NCI-H1105 (cell line): ENCODE measurements around the gene ASCC2.
A peak's percentile ranks its signal among the peaks of the same experiment; 100 is the strongest.
"Not testable (repeated sequence)": the region's sequence is repeated elsewhere in the genome, so short reads cannot be mapped to it uniquely, and the experiment has no call there.

ENCODE experiments used
- DNase-seq: peaks from one replicate; lab custom pipeline; 2025; lab: John Stamatoyannopoulos, UW

The ASCC2 gene

DNA sequence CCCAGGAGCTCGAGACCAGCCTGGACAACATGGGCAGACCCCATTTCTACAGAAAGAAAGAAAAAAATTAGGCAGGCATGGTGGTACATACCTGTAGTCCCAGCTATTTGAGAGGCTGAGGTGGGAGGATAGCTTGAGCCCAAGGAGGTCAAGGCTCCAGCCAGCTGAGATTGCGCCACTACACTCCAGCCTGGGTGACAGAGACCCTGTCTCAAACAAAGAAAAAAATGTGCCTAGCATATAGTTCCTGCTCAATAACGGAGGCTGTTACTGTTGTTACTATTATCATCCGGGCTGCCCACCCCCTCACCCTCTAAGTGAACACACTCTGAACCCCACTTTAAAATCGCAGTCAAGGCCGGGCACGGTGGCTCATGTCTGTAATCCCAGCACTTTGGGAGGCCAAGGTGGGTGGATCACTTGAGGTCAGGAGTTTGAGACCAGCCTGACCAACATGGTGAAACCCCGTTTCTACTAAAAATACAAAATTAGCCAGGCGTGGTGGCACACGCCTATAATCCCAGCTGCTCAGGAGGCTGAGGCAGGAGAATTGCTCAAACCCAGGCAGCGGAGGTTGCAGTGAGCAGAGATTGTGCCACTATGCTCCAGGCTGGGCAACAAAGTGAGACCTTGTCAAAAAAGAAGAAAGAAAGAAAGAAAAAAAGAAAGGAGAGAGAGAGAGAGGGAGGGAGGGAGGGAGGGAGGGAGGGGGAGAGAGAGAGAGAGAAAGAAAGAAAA lies 83.2 kb downstream of the ASCC2 start:
- not testable (repeated sequence) for DNase-seq

DNA sequence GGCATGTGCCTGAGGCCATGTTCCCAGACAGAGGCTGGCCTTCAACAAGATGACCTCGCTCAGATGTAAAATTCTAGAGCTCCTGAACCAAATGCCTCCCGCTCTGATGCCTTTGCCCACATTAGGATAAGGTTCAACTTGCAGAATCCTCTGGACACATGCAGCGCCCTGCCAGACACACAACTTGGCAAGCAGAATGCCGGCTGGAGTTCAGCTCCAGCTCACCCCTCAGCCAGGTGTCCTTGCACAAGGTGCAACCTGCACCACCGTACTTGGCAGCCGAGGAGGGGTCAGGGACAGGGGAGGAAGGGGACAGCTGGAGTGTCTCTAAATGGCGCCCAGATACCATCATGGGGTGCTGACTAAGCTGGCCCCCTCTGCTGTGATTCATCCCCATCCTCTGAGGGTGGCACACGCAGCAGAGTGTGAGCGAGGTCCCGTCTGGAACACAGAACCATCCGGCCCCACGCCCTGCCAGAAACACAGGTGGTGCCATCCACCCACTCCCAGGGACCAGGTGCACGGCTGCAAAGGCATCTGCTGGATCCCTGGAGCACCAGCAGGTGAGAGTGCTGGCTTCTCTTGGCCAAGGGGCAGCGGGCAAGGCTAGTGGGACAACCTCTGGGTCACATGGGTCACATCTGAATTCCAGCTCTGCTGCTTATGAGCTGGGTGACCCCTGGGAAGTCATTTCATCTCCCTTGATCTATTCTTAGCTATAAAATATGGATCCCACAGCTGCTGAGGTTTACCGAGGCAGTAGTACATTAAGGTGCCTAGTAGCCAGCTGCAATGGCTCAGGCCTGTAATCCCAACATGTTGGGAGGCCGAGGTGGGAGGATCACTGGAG lies 84.0 kb downstream of the ASCC2 start:
- no peak for DNase-seq

DNA sequence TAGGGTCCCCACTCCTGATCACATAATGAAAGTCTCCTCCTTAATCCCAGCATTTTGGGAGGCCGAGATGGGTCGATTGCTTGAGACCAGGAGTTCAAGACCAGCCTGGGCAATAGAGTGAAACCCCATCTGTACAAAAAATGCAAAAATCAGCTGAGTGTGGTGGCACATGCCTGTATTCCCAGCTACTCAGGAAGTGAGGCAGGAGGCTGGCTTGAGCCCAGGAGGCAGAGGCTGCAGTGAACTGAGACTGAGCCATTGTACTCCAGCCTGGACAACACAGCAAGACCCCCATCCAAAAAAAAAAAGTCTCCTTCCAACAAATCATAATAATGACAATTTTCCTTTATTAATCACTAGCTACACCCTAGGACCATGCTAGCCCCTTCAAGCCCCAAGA lies 86.4 kb downstream of the ASCC2 start:
- DNase-seq, result no peak

DNA sequence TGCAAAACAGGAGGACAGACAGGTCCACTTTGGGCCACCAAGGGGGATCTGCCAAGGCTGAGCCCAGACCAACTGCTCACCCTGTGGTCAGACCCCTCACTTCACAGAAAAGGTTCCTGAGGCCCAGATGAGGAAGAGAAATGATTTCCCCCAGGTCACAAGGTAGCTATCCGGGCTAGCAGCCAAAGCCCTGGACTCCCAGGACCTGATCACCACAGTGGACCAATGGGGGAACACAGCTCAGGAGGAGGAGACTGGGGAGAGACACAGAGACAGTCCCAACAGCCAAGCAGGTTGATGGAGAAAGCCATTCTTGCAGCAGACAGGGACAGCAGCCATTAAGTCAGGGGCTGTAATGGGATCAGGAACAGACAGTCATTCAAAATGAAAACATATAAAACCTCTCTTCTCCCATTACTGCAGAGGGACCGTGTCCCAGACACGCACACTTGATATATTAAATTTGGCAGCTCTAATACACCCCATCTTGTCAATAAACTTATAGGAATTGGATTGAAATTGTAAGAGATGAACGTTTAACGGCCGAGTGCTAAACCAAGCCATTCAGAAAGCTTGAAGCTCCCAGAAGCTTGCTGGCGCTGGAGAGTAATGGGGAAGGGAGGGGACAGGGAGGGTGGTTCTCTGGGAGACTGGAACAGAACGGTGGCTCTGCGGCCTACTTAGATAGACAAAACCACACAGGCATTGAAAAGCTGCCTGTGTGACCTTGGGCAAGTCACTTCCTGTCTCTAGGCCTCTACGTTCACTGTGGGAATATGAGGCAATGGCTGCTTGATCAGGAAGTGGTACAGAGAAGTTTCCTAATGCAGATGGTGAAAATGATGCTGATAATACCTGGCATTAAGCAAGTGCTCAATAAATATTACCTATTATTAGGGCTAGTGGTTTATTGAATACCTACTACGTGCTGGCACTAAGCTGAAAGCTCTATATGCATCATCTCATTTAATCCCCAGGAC lies 87.2 kb downstream of the ASCC2 start:
- DNase-seq, result no peak

DNA sequence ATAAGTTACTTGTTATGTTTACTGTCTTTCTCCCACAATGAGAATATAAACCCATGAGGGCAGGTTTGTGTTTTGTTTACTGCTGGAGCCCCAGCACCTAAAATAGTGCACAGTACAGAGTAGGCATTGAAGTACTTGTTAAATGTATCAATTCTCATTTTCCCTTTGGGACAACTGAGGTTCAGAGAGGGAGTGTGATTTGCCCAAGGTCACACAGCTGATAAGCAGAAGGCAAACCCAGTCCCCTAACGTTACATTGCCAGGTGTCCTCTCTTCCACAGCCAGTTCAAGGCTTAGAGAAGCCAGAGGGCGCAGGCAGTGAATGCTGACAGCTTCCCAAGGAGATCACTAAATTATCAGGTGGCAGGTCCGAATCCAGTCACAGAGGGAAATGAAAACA lies 88.0 kb downstream of the ASCC2 start:
- DNase-seq, result no peak

DNA sequence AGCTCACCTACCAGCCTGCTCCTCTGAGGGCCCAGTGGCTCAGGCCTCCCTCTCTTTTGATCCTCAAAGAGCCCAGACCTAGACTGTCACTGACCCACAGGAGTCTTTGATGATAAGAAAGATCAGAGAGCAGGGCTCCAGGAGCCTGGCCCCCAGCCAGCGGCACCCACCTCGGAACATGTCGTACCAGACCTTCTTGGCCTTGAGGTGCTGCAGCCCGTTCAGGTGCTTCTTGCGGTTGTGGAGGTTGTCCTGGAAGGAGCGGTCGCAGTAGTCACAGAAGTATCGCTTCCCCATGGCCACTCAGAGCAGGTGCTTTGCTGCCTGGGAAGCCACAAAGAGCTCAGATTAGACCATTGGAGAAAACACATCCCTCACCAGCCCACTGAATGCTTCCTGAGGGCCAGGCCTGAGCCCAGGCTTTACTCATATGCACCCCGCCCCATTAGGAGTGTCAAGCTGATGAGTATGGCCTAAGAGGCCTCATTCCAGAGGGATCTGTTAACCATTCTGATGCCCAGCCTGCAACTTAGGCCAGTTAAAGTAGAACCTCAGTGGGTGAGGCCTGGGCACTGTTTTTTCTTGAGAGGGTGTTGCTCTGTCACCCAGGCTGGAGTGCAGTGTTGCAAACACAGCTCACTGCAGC lies 89.7 kb downstream of the ASCC2 start:
- no peak for DNase-seq

DNA sequence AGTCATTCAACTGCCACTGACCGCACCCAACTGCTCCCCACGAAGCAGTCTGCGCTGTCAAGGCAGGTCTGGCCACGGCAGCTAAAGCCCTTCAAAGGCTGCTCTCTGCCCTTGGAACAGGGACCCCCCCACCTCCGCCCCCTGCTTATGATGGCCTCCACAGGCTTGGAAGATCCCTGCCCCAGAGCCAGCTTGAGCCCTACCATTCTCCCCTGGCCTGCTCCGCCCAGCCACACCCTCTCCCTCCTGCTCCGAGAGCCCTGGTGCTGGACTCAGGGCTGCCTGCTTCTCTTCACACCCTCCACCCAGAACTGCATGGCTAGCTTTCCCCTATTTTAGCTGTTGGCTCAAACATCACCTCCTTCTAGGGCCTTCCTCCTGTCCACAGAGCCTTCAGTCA lies 90.2 kb downstream of the ASCC2 start:
- DNase-seq, result no peak

DNA sequence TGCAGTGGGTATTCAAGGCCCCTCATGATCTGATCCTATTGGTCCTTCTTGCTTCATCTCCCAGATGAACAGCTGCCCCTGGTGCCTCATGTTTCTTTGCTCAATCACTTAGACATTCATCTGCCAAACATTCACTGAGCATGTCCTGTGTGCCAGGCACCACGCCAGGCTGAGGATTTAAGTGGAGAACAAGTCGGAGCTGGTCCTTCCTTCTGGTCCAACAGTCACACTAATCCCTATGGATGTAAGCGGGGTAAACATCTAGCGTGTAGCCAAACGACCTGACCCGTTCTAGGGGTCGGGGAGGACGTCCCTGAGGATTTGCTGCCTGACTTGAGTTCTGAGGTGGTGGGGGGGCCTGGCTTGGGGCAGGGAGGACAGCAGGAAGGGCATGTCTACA lies 93.2 kb downstream of the ASCC2 start:
- DNase-seq, result peak; percentile 79

DNA sequence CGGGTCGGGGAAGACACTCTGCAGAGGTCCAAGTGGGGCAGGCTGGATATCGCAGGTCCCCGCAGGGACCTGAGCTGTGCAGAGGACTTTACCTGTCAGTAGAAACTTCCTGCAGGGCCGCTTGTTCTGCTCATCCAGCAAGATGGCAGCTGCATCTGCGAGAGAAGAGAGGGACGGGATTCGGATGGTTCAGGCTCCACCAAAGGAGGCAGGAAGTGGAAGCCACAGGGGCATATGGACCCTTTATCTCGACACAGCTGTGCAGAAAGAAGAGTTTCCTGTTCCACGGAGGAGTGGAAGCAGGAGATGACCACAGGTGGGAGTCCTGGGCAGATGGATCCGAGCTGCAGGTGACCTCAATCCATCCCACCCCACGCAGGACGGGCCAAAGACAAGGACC lies 95.7 kb downstream of the ASCC2 start:
- no peak for DNase-seq

DNA sequence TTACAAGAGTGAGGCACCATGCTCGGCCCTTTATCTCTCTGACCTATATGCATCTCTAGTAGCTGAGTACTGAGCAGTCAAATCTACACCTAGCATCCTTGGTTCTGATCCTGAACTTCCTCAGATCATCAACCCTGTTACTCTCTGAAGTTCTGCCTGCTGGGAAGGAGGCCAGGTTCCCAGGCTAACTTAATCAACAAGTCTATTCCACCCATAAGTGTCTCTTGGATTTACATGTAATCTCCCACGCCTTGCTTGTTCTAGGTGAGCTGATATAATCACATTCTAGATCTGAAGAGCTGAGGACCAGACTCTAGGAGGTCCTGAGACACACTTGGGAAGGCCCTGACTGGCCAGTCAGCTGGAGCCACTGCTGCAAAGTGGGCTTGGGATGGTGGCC lies 96.1 kb downstream of the ASCC2 start:
- DNase-seq, result no peak

DNA sequence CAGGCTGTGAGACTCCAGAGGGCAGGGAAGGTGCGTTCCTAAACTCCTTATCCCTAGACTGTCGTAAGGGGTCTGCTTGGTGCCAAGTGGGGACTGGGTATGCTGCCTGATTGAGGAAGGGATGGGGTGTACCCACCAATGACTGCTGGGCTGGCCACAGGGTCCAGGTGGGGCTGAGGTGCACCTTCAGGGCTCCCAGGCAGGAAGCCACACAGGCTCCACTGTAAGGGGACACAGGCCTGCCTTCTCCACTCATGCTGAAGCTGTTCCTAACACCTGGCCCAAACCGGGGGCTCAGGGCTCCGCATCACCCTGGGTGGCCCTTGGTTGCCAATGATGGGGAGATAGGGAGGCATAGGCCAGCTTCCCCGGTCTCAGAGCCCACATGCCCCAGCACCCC lies 97.9 kb downstream of the ASCC2 start:
- DNase-seq, result no peak

DNA sequence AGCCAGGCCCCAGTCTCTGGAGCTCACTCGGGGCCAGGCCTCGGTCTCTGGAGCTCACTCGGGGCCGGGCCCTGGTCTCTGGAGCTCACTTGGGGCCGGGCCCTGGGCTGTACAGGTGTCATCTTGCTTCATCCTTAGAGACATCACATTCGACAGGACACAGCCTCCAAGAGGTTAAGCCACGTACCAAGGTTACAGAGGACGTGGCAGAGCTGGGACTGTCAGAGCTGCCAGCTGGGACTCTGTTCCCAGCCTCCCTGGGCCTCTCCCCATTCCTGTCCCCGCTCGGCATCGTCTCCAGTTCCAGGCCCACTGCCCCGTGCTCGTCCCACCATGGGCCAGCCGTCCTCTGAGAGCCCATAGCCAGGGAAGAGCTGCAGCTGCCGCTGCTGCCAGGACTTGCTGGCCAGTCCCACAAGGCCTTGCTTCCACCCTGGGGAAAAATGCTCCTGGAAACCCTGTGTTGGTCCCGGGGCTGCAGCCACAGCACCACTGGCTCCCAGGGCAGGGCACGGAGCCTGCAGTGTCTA lies 98.7 kb downstream of the ASCC2 start:
- no peak for DNase-seq
